Measurements from ENCODE around the gene KCNH3. TPM values are rescaled to one million over a fixed set of nuclear protein-coding genes. Genes with fewer than 3 reads are reported as not detected.

KCNH3 gene
- total and polyA plus RNA-seq, 2 of the 13 experiments (the other 11 are each of a cell fraction or from before 2014, with no cell fraction given): 0.01 to 0.07 TPM

DNA sequence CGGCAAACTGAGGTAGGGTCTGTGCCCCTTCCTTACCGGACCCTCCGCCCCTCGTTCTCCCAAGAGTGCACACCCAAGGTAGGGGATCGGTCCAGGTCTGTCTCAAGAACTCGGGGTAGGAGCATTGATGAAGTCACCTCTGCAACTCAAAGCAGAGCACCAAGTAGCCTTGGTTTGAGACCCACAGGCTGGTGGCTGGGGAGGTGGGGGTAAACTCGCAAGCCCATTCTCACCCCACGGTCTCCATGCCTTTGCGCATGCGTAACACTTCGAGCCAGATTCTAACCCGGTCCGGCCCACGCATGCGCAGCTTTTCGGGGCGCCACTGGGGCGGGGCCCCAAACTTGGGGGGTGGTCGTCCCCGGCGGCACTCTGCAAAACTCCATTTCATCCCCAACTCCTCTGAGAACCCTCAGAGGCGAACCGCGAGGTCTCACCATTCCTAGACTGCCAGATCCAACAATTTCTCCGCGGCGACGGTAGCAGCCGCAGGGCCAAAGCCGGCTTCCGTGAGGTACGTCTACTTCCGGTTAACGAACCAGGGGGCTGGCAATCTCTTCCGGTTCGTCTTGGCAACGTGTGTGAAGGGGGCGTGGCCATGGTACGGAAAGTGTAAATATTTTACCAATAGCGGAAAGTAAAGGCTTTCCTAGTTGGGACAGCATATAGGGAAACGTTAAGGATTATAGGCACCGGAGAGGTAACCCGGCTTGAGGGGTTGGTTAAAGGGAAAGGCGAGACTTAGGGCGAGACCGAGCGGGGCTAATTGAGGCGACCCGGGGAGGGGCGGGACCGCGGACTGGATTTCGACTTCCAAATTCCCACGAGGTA is 29.0 kb downstream of the KCNH3 start, which contains the start of gene MCRS1 (continued):
- TF ChIP-seq, protein P1, sequence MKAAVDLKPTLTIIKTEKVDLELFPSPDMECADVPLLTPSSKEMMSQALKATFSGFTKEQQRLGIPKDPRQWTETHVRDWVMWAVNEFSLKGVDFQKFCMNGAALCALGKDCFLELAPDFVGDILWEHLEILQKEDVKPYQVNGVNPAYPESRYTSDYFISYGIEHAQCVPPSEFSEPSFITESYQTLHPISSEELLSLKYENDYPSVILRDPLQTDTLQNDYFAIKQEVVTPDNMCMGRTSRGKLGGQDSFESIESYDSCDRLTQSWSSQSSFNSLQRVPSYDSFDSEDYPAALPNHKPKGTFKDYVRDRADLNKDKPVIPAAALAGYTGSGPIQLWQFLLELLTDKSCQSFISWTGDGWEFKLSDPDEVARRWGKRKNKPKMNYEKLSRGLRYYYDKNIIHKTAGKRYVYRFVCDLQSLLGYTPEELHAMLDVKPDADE (CRISPR knock-in tag; IDR thresholded peaks at IDR 0.05): no peak
- TF ChIP-seq ZNF570 (CRISPR knock-in tag; IDR thresholded peaks at IDR 0.05; ENCODE audit: borderline replicate concordance) (no peak), ZFY (CRISPR knock-in tag; IDR thresholded peaks at IDR 0.05) (peak; percentile 95), XRCC5 (optimal IDR thresholded peaks at IDR 0.05; ENCODE audit: low read length) (no peak), ZNF749 (CRISPR knock-in tag; IDR thresholded peaks at IDR 0.05; ENCODE audit: borderline replicate concordance) (no peak), ZMYM4 (CRISPR knock-in tag; IDR thresholded peaks at IDR 0.05) (0 out of 2 replicates have a peak, but pooled peaks have one; percentile 42), ZNF430 (CRISPR knock-in tag; IDR thresholded peaks at IDR 0.05) (no peak; the same call in 1 of the 2 replicates), ZBTB21 (CRISPR knock-in tag; IDR thresholded peaks at IDR 0.05) (0 out of 2 replicates have a peak, but pooled peaks have one; percentile 43), ZNF510 (CRISPR knock-in tag; IDR thresholded peaks at IDR 0.05; ENCODE audit: low read depth) (no peak), CHCHD3 (CRISPR knock-in tag; IDR thresholded peaks at IDR 0.05) (no peak), KDM1A (CRISPR knock-in tag; IDR thresholded peaks at IDR 0.05) (no peak), TCF7 (IDR thresholded peaks at IDR 0.05; ENCODE audit: low read depth) (no peak), KLF12 (CRISPR knock-in tag; IDR thresholded peaks at IDR 0.05; ENCODE audit: borderline replicate concordance) (peak; percentile 87), ZSCAN25 (CRISPR knock-in tag; IDR thresholded peaks at IDR 0.05) (no peak), DNMT1 (CRISPR knock-in tag; IDR thresholded peaks at IDR 0.05) (no peak; the same call in 1 of the 2 replicates), ZNF160 (CRISPR knock-in tag; IDR thresholded peaks at IDR 0.05) (no peak)
- TF ChIP-seq, protein P2, sequence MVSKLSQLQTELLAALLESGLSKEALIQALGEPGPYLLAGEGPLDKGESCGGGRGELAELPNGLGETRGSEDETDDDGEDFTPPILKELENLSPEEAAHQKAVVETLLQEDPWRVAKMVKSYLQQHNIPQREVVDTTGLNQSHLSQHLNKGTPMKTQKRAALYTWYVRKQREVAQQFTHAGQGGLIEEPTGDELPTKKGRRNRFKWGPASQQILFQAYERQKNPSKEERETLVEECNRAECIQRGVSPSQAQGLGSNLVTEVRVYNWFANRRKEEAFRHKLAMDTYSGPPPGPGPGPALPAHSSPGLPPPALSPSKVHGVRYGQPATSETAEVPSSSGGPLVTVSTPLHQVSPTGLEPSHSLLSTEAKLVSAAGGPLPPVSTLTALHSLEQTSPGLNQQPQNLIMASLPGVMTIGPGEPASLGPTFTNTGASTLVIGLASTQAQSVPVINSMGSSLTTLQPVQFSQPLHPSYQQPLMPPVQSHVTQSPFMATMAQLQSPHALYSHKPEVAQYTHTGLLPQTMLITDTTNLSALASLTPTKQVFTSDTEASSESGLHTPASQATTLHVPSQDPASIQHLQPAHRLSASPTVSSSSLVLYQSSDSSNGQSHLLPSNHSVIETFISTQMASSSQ (IDR thresholded peaks at IDR 0.05; ENCODE audit: low read depth): peak; percentile 41
- TF ChIP-seq, protein P2 (CRISPR knock-in tag; IDR thresholded peaks at IDR 0.05; ENCODE audit: borderline replicate concordance): peak; percentile 61; the same call in 1 of the 2 replicates
- TF ChIP-seq, protein P3, sequence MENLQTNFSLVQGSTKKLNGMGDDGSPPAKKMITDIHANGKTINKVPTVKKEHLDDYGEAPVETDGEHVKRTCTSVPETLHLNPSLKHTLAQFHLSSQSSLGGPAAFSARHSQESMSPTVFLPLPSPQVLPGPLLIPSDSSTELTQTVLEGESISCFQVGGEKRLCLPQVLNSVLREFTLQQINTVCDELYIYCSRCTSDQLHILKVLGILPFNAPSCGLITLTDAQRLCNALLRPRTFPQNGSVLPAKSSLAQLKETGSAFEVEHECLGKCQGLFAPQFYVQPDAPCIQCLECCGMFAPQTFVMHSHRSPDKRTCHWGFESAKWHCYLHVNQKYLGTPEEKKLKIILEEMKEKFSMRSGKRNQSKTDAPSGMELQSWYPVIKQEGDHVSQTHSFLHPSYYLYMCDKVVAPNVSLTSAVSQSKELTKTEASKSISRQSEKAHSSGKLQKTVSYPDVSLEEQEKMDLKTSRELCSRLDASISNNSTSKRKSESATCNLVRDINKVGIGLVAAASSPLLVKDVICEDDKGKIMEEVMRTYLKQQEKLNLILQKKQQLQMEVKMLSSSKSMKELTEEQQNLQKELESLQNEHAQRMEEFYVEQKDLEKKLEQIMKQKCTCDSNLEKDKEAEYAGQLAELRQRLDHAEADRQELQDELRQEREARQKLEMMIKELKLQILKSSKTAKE (CRISPR knock-in tag; IDR thresholded peaks at IDR 0.05; ENCODE audit: borderline replicate concordance): no peak
- TF ChIP-seq, protein P4, sequence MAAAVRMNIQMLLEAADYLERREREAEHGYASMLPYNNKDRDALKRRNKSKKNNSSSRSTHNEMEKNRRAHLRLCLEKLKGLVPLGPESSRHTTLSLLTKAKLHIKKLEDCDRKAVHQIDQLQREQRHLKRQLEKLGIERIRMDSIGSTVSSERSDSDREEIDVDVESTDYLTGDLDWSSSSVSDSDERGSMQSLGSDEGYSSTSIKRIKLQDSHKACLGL (CRISPR knock-in tag; IDR thresholded peaks at IDR 0.05): no peak; the same call in 1 of the 2 replicates

Measured in HepG2 (cell line).